Gastroesophageal sphincter (tissue), 4 donors: ENCODE data around the gene B3GLCT. TPM values are rescaled to one million over a fixed set of nuclear protein-coding genes. Genes with fewer than 3 reads are reported as not detected.

Source experiments
- ATAC-seq: fragments of 150-250 bp; one replicate; pipeline ENCODE4 v1.9.1; 2016; ENCODE audit warnings: mild to moderate bottlenecking, moderate library complexity
- H3K27ac ChIP-seq, 4 donors: fragments of 200-600 bp; sonication (generic) in 3 of 4; 1 replicate in 3 of 4; 2 replicates in 1 of 4; pipeline ENCODE4 v1.5.1; 2016 to 2019
- H3K27me3 ChIP-seq: fragments of 200-600 bp; sonication (generic); one replicate; pipeline ENCODE4 v1.5.1; 2019
- H3K36me3 ChIP-seq, 2 donors: fragments of 200-600 bp; sonication (generic); one replicate each; pipeline ENCODE4 v1.5.1; 2019; ENCODE audit warnings: control low read depth in 1 of 2
- H3K4me1 ChIP-seq, 3 donors: fragments of 200-600 bp; sonication (generic); 1 replicate in 2 of 3; 2 replicates in 1 of 3; pipeline ENCODE4 v1.5.1; 2016 to 2019; ENCODE audit warnings: control low read depth in 2 of 3
- H3K4me3 ChIP-seq, 2 donors: fragments of 200-600 bp; sonication (generic); one replicate each; pipeline ENCODE4 v1.5.1; 2019; ENCODE audit warnings: mild to moderate bottlenecking in 1 of 2, moderate library complexity in 1 of 2
- H3K9me3 ChIP-seq, 3 donors: fragments of 200-600 bp; sonication (generic); one replicate each; pipeline ENCODE4 v1.5.1; 2017 to 2019; ENCODE audit warnings: control low read depth in 2 of 3
- CTCF ChIP-seq, 4 experiments: fragments of 200-600 bp in 2 of 4; fragments of 450-650 bp in 2 of 4; sonication (generic) in 1 of 4; IDR thresholded peaks; one replicate each; pipeline ENCODE4 v1.5.1; 2017 to 2019; ENCODE audit warnings: antibody characterized with exemption in 4 of 4, mild to moderate bottlenecking in 2 of 4, moderate library complexity in 2 of 4
- EP300 ChIP-seq: sonication (generic); formaldehyde crosslinking; IDR thresholded peaks from one replicate; pipeline ENCODE4 v1.6.1; 2017; ENCODE audit warnings: antibody characterized with exemption, mild to moderate bottlenecking
- POLR2A ChIP-seq, 2 donors: fragments of 450-650 bp; IDR thresholded peaks; one replicate each; pipeline ENCODE4 v1.6.1; 2017; ENCODE audit warnings: antibody characterized with exemption in 2 of 2, mild to moderate bottlenecking in 2 of 2, moderate library complexity in 1 of 2
- POLR2AphosphoS5 ChIP-seq: sonication (generic); formaldehyde crosslinking; IDR thresholded peaks from one replicate; pipeline ENCODE4 v1.6.1; 2017; ENCODE audit warnings: antibody characterized with exemption
- WGBS, 2 donors: methylation state at CpG; one replicate each; pipeline ENCODE4 v1.1.5; 2018; ENCODE audit warnings: low coverage in 1 of 2; 5-methylcytosine and 5-hydroxymethylcytosine counted together
- total RNA-seq, 4 donors: library from RNA; depleted of rRNA; stranded (reverse); fragments of >200 nt; gene quantifications; one replicate each; pipeline ENCODE4 v1.1.0, GENCODE V29; 2016

Gene B3GLCT
- total RNA-seq, 4 donors from 2014 or later = 6.2 to 15.2 (median 7.8) TPM

- Histone ChIP-seq H3K4me3 (no peak overlapping the region), H3K36me3 (no peaks in the 10 kb centered on the region), H3K27ac (no peak overlapping the region), H3K27me3 (no peaks in the 10 kb centered on the region), H3K4me1 (no peaks in the 10 kb centered on the region), H3K9me3 (no peaks in the 10 kb centered on the region)
- no peak for TF ChIP-seq EP300
- TF ChIP-seq POLR2AphosphoS5 = no peak
- no peak for TF ChIP-seq POLR2A (IDR thresholded peaks at IDR 0.05)
- no peak for TF ChIP-seq CTCF (IDR thresholded peaks at IDR 0.05)
- ATAC-seq = no peak
- WGBS, 2 donors = 89 to 100% methylated on average over 3 to 8 of the region's 8 CpGs
These were observed 20.5 kb upstream of the B3GLCT start for GRCh38 chr13:31179241-31179640.

DNA sequence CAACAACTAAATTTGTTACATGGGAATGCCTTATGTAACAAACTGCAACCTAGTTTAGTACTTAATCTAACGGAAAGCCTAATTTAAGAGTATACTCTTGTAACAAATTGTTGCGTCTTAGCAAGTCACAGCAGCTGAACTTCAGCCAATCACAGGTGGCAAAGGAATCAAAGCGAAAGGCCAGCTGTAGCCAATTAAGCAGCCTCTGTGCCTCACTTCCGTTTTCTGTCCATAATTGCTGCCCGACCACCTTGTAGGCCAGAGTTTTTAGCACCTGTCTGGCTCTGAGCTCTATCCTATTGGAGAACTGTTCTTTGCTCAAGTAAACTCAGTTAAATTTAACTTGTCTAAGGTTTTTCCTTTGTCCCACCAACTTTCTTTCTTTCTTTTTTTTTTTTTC, 20.0 kb upstream of the B3GLCT start:
- no peaks in the 10 kb centered on the region for H3K9me3 ChIP-seq
- no peaks in the 10 kb centered on the region for H3K27me3 ChIP-seq
- WGBS, 2 donors = 89 to 90% methylated on average over 3 to 5 of the region's 5 CpGs
- TF ChIP-seq POLR2AphosphoS5 (no peak), EP300 (no peak), CTCF (IDR thresholded peaks at IDR 0.05) (no peak)
- H3K36me3 ChIP-seq = no peaks in the 10 kb centered on the region
- ATAC-seq = no peak
- H3K4me3 ChIP-seq = no peak overlapping the region
- no peak overlapping the region for H3K27ac ChIP-seq
- no peaks in the 10 kb centered on the region for H3K4me1 ChIP-seq

GRCh38 chr13:31182987-31183386, 16.8 kb upstream of the B3GLCT start:
- H3K27ac ChIP-seq = no peak overlapping the region
- TF ChIP-seq POLR2A (IDR thresholded peaks at IDR 0.05) (no peak), EP300 (no peak), POLR2AphosphoS5 (no peak)
- H3K4me1 ChIP-seq = no peaks in the 10 kb centered on the region
- ATAC-seq = no peak
- H3K4me3 ChIP-seq = no peak overlapping the region
- no peaks in the 10 kb centered on the region for H3K9me3 ChIP-seq
- no peaks in the 10 kb centered on the region for H3K27me3 ChIP-seq
- H3K36me3 ChIP-seq = no peaks in the 10 kb centered on the region
- WGBS, 2 donors = no CpG with 5 or more reads among the region's 26 CpGs

GRCh38 chr13:31184451-31184850, 15.3 kb upstream of the B3GLCT start:
- H3K4me3 ChIP-seq = no peak overlapping the region
- no peak overlapping the region for H3K27ac ChIP-seq
- no peak for ATAC-seq
- TF ChIP-seq CTCF (IDR thresholded peaks at IDR 0.05) (no peak), POLR2AphosphoS5 (no peak), EP300 (no peak), POLR2A (IDR thresholded peaks at IDR 0.05) (no peak)
- 88% methylated on average over 6 of the region's 6 CpGs; no CpG with 5 or more reads in 1 of the 2 donors for WGBS, 2 donors
- H3K36me3 ChIP-seq = no peaks in the 10 kb centered on the region
- H3K9me3 ChIP-seq = no peaks in the 10 kb centered on the region
- H3K27me3 ChIP-seq = peaks cover 9% of the 10 kb centered on the region
- no peaks in the 10 kb centered on the region for H3K4me1 ChIP-seq

- H3K4me1 ChIP-seq = no peaks in the 10 kb centered on the region
- WGBS, 2 donors = 36 to 51% methylated on average over 5 to 7 of the region's 7 CpGs
- no peaks in the 10 kb centered on the region for H3K36me3 ChIP-seq
- H3K4me3 ChIP-seq = no peak overlapping the region
- no peak for ATAC-seq
- H3K9me3 ChIP-seq = no peaks in the 10 kb centered on the region
- TF ChIP-seq EP300 (no peak), POLR2AphosphoS5 (no peak), CTCF (IDR thresholded peaks at IDR 0.05) (no peak), POLR2A (IDR thresholded peaks at IDR 0.05) (no peak)
- H3K27ac ChIP-seq = no peak overlapping the region
- H3K27me3 ChIP-seq = peaks cover 11% of the 10 kb centered on the region
These were observed 14.7 kb upstream of the B3GLCT start for GRCh38 chr13:31184981-31185645.
